ENCODE measurements around the gene KRT34. TPM values are rescaled to one million over a fixed set of nuclear protein-coding genes. Genes with fewer than 3 reads are reported as not detected.

Gene KRT34
- total RNA-seq, 4 donors from 2014 or later: not detected

DNA sequence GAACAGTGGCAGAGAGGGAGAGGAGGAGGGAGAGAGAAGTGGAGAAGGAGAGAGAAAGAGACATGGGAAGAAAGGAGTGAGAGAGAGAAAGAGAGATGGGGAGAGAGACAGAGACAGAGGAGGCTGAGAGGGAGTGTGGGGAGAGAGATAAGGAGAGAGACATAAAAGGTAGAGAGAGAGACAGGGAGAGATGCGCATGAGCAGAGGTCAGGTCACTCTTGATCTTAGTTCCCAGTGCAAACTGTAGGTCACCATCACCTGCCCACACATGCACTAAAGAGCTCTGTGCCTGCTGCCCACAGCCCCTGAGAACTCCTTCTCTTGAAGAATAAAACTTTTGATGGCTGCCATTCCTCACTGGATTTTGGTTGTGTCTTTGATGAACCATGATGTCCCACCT, 46.4 kb downstream of the KRT34 start:
- Histone ChIP-seq H3K4me3 (no peak overlapping the region), H3K4me1 (no peaks in the 10 kb centered on the region), H3K9me3 (no peaks in the 10 kb centered on the region), H3K27ac (no peak overlapping the region), H3K36me3 (no peaks in the 10 kb centered on the region), H3K27me3 (no peaks in the 10 kb centered on the region)
- TF ChIP-seq, protein P1, sequence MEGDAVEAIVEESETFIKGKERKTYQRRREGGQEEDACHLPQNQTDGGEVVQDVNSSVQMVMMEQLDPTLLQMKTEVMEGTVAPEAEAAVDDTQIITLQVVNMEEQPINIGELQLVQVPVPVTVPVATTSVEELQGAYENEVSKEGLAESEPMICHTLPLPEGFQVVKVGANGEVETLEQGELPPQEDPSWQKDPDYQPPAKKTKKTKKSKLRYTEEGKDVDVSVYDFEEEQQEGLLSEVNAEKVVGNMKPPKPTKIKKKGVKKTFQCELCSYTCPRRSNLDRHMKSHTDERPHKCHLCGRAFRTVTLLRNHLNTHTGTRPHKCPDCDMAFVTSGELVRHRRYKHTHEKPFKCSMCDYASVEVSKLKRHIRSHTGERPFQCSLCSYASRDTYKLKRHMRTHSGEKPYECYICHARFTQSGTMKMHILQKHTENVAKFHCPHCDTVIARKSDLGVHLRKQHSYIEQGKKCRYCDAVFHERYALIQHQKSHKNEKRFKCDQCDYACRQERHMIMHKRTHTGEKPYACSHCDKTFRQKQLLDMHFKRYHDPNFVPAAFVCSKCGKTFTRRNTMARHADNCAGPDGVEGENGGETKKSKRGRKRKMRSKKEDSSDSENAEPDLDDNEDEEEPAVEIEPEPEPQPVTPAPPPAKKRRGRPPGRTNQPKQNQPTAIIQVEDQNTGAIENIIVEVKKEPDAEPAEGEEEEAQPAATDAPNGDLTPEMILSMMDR (IDR thresholded peaks at IDR 0.05): no peak
- TF ChIP-seq POLR2A (IDR thresholded peaks at IDR 0.05): no peak
- no peak for DNase-seq

DNA sequence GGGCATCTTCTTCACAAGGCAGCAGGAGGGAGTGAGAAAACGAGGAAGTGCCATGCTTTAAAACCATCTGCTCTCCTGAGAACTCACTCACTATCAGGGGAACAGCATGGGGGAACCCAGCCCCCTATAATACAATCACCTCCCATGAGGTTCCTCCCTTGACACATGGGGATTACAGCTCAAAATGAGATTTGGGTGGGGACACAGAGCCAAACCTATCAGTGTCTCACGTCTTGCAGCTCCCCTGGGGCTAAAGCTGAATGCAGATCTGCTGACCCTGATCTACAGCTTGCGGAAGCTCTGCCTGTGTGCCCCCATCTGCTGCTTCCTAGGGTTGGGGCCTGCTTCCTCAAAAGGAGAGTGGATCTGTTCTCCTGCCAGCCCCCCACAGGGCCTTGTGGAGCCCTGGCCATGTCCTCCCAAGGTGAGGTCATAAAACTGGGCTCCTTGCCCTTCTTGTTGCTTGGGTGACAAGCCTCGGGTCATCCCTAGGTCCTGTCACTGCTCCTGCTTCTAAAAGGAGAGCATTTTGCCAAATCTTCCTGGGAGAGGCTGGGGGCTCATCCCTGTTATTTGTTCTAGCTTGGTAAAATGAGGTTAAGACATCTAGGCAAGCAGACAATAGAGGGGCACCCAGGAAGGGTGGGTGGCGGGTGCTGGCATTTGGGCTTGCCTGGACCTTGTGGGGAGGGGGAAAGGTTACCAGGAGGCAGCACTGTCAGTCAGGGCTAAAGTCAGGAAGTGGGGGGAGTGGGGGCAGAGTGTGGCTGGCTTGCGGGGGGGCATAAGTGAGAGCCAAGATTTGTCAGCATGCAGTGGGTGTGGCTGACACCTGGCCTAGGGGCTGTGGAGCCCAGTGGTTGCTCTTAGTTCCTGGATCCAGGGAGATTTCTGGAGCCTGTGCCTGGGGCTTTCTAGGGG, 47.5 kb downstream of the KRT34 start:
- Histone ChIP-seq H3K36me3 (no peaks in the 10 kb centered on the region), H3K4me1 (no peaks in the 10 kb centered on the region), H3K27me3 (no peaks in the 10 kb centered on the region), H3K4me3 (no peak overlapping the region), H3K9me3 (no peaks in the 10 kb centered on the region), H3K27ac (no peak overlapping the region)
- no peak for DNase-seq
- TF ChIP-seq, protein P1 (IDR thresholded peaks at IDR 0.05): no peak

DNA sequence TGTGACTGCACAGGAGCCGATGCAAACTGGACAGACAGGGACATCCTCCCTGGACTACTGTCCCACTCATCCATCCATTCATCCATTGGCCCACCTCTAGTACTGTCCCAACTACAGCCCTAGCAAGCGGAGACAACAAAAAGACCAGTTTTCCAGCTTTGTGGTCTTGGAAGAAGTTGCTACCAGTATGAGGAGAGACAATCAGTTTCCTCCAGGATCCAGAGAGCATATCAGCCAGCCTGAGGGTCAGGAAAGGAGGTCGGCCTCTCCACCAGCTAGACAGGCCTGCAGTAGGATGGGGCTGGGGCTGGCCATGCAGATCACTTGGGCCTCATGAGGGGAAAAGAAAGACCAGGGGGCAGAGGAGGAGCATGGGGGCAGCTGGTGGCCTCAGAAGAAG, 48.3 kb downstream of the KRT34 start:
- no peaks in the 10 kb centered on the region for H3K27me3 ChIP-seq
- H3K27ac ChIP-seq: no peak overlapping the region
- no peaks in the 10 kb centered on the region for H3K9me3 ChIP-seq
- no peak for DNase-seq
- no peak overlapping the region for H3K4me3 ChIP-seq
- no peaks in the 10 kb centered on the region for H3K36me3 ChIP-seq
- no peak for TF ChIP-seq POLR2A (IDR thresholded peaks at IDR 0.05)
- TF ChIP-seq, protein P1 (IDR thresholded peaks at IDR 0.05): no peak
- no peaks in the 10 kb centered on the region for H3K4me1 ChIP-seq

DNA sequence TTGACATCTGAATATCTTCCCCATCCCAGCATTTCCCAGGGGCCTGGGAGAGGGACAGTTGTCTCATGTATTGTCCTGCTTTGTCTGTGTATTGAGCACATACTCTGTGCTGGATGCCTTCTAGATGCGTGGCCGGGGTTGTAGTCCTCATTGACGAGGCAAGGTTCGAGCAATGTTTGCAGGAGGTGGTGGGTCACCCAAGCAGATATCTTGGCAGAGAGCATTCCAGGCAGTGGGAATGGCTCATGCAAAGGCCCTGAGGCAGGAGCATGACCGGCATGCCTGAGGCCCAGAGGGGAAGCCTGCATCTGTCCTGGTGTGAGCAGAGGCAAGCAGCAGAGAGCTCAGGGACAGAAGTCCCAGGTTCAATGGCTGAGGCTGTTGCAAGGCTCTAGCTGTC, 49.0 kb downstream of the KRT34 start:
- TF ChIP-seq POLR2A (IDR thresholded peaks at IDR 0.05): no peak
- TF ChIP-seq, protein P1 (IDR thresholded peaks at IDR 0.05): no peak
- Histone ChIP-seq H3K4me3 (no peak overlapping the region), H3K27me3 (no peaks in the 10 kb centered on the region), H3K27ac (no peak overlapping the region), H3K9me3 (no peaks in the 10 kb centered on the region), H3K4me1 (no peaks in the 10 kb centered on the region), H3K36me3 (no peaks in the 10 kb centered on the region)
- DNase-seq: no peak

DNA sequence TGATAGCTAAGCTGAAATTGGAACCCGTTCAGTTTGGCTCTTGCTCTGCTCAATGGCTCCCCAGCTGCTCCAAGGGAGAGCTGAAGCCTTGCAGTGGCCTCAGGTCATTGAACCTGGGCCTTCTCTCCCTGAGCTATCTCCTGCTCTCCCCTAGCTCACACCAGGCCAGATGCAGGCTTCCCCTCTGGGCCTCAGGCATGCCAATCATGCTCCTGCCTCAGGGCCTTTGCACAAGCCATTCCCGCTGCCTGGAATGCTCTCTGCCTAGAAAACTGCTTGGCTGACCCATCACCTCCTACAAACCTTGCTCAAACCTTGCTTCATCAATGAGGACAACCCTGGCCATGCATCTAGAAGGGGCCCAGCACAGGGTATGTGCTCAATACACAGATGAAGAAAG, 49.9 kb downstream of the KRT34 start:
- no peaks in the 10 kb centered on the region for H3K4me1 ChIP-seq
- no peaks in the 10 kb centered on the region for H3K9me3 ChIP-seq
- H3K27ac ChIP-seq: no peak overlapping the region
- no peaks in the 10 kb centered on the region for H3K27me3 ChIP-seq
- no peak for TF ChIP-seq POLR2A (IDR thresholded peaks at IDR 0.05)
- TF ChIP-seq, protein P1 (IDR thresholded peaks at IDR 0.05): no peak
- no peak overlapping the region for H3K4me3 ChIP-seq
- no peaks in the 10 kb centered on the region for H3K36me3 ChIP-seq
- no peak for DNase-seq
